OCI-LY3 (cell line): ENCODE data around the gene PADI3.

Source experiments
- H2AFZ ChIP-seq: fragments of 200-600, 300-600 bp; shearing (Covaris generic); 2 replicates; pipeline ENCODE4 v1.6.0; 2014; ENCODE audit warnings: antibody characterized with exemption, low read depth, low read length
- H3K27ac ChIP-seq: fragments of 200-600, 300-600 bp; sonication (generic); 2 replicates; pipeline ENCODE4 v1.5.1; 2014; ENCODE audit warnings: mild to moderate bottlenecking, low read length, moderate library complexity, mixed read lengths
- H3K27me3 ChIP-seq: fragments of 200-600, 300-600 bp; sonication (generic); 2 replicates; pipeline ENCODE4 v1.6.1; 2014; ENCODE audit warnings: low read depth, low read length, mixed read lengths
- H3K36me3 ChIP-seq: fragments of 200-600, 300-600 bp; sonication (generic); replicated peaks from 2 replicates; pipeline ENCODE3; 2014; ENCODE audit warnings: low read depth, low read length, mixed read lengths
- H3K4me1 ChIP-seq: fragments of 300-600, 200-600 bp; sonication (generic); 2 replicates; pipeline ENCODE4 v1.6.1; 2014; ENCODE audit warnings: low read length, mixed read lengths
- H3K4me2 ChIP-seq: fragments of 200-600, 300-600 bp; sonication (generic); 2 replicates; pipeline ENCODE4 v1.6.1; 2014; ENCODE audit warnings: low read length, mixed read lengths
- H3K4me3 ChIP-seq: fragments of 300-600, 200-600 bp; sonication (generic); 2 replicates; pipeline ENCODE4 v1.5.1; 2014; ENCODE audit warnings: antibody characterized with exemption, mild to moderate bottlenecking, low read length, moderate library complexity
- H3K79me2 ChIP-seq: fragments of 300-600, 200-600 bp; shearing (Covaris generic); 2 replicates; pipeline ENCODE4 v1.6.1; 2014; ENCODE audit warnings: mild to moderate bottlenecking, low read length, mixed read lengths
- H3K9ac ChIP-seq: fragments of 300-600, 200-600 bp; shearing (Covaris generic); 2 replicates; pipeline ENCODE4 v1.6.0; 2014; ENCODE audit warnings: mild to moderate bottlenecking, low read length, moderate library complexity
- H3K9me3 ChIP-seq: fragments of 200-600, 300-600 bp; shearing (Covaris generic); 2 replicates; pipeline ENCODE4 v1.6.1; 2014; ENCODE audit warnings: low read length, mixed read lengths; ENCODE audit not compliant: insufficient read depth
- H4K20me1 ChIP-seq: fragments of 200-600, 300-600 bp; sonication (generic); 2 replicates; pipeline ENCODE4 v1.6.1; 2016; ENCODE audit warnings: low read length, mixed read lengths; ENCODE audit not compliant: insufficient read depth
- EZH2phosphoT487 ChIP-seq: fragments of 200-600 bp; shearing (Covaris generic); IDR thresholded peaks from 2 replicates; pipeline ENCODE4 v1.6.1; 2018; ENCODE audit warnings: antibody characterized with exemption, mixed run types, low read depth
- TF ChIP-seq, protein P1 (sequence below): fragments of 200-600, 300-600 bp; sonication (generic); IDR thresholded peaks from 2 replicates; pipeline ENCODE4 v1.5.1; 2014; ENCODE audit warnings: antibody characterized with exemption, low read length, low read depth

PADI3 gene

DNA sequence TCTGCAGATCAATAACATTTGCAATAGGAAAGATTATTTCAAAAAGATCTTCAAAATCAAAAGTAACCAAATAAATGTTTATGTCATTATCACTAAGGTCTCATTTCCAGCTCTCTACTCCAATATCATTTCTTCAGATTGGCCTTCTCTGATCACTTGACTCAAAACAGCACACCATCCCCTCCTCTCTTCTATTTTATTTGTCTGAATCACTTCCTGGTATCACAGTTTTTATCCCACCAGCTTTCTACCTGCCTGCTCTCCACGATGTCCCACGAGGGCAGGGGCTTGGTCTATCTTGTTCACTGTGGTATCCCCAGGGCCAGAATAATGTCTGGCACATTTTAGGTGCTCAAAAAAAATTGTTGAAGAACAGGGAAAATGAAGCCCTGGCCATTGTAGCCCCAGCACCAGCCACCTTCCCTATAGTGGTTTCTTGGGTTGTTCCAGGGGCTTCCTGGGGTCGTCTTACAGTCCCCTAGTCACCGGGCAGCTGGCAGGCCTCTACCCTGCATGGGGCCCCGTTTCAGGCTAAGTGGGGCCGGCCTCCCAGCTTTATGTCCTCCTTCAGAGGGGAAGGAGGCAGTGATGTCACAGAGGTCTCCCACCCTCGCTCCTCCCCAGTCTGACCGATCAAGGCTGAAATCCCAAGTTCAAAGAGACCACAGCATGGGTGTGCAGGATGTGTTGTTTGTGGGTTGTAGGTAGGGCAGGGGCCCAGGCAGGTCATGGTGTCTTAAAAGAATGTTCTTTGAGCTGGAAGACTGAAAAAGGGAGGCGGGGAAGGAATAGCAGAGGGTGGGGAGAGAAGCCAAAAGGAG lies 47.5 kb upstream of the PADI3 start:
- no peak for TF ChIP-seq EZH2phosphoT487
- TF ChIP-seq, protein P1, sequence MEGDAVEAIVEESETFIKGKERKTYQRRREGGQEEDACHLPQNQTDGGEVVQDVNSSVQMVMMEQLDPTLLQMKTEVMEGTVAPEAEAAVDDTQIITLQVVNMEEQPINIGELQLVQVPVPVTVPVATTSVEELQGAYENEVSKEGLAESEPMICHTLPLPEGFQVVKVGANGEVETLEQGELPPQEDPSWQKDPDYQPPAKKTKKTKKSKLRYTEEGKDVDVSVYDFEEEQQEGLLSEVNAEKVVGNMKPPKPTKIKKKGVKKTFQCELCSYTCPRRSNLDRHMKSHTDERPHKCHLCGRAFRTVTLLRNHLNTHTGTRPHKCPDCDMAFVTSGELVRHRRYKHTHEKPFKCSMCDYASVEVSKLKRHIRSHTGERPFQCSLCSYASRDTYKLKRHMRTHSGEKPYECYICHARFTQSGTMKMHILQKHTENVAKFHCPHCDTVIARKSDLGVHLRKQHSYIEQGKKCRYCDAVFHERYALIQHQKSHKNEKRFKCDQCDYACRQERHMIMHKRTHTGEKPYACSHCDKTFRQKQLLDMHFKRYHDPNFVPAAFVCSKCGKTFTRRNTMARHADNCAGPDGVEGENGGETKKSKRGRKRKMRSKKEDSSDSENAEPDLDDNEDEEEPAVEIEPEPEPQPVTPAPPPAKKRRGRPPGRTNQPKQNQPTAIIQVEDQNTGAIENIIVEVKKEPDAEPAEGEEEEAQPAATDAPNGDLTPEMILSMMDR = no peak
- Histone ChIP-seq H3K9me3 (no peaks in the 10 kb centered on the region), H3K27me3 (no peaks in the 10 kb centered on the region), H3K9ac (no peak overlapping the region), H3K4me2 (no peak overlapping the region), H3K4me3 (no peak overlapping the region), H2AFZ (peak overlapping the region; percentile 54; the same call in 1 of the 2 replicates), H3K79me2 (no peaks in the 10 kb centered on the region), H4K20me1 (no peaks in the 10 kb centered on the region), H3K27ac (no peak overlapping the region; the same call in 1 of the 2 replicates), H3K36me3 (no peaks in the 10 kb centered on the region), H3K4me1 (peaks cover 10% of the 10 kb centered on the region)

DNA sequence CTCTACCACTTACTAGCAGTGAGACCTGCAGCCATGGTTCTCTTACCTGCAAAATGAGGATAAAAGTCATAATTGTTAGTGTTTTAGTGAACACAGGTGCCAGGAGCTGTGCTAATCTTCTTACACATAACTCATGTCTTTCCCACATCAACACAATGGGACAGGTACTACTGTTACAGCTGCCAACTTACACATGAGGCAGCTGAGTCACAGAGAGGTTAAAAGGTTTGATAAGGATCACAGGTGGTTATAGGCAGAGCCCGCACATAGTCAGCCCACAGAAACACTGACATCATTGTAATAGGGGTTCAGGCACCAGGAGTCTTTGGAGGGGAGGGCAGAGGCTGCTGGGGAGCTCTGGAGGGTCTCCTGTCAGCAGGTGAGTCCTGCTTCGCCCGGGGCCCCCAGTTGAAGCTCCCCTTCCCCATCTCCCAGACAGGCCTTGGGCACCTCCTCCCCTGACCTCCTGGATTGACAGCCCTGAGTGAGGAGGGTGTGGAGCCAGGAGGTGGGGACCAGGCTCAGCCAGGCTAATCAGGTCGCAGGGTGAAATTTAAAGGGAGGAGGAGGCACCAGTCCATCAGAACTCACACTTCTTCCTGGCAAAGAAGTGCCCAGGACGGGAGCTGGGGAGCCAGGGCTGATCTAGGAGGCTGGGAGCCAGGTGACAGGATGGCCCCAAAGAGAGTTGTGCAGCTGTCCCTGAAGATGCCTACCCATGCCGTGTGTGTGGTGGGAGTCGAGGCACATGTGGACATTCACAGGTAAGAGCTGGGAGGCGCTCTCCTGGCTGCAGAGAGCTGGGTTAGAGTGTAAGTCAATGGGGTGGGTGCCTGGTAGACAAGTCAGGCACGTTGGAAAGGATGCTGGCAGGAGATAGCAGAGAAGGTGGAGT lies 44.1 kb upstream of the PADI3 start, which contains the start of gene PADI1:
PADI1 (plus strand) TSS at position 583 of the 895 bp plus-strand sequence; CDS start at position 673, 90 bp downstream.
- no peak within 1 kb of the TSS for H3K4me2 ChIP-seq
- H2AFZ ChIP-seq = no peak within 1 kb of the TSS
- H3K27me3 ChIP-seq = no peaks in the 10 kb centered on the region
- TF ChIP-seq, protein P1 = no peak
- TF ChIP-seq EZH2phosphoT487 = no peak
- peaks cover 32% of the 10 kb centered on the region for H3K4me1 ChIP-seq
- no peaks in the 10 kb centered on the region for H3K36me3 ChIP-seq
- no peak within 1 kb of the TSS for H3K27ac ChIP-seq
- no peaks in the 10 kb centered on the region for H3K79me2 ChIP-seq
- H3K4me3 ChIP-seq = no peak within 1 kb of the TSS
- no peaks in the 10 kb centered on the region for H4K20me1 ChIP-seq
- H3K9me3 ChIP-seq = no peaks in the 10 kb centered on the region
- no peak within 1 kb of the TSS for H3K9ac ChIP-seq

DNA sequence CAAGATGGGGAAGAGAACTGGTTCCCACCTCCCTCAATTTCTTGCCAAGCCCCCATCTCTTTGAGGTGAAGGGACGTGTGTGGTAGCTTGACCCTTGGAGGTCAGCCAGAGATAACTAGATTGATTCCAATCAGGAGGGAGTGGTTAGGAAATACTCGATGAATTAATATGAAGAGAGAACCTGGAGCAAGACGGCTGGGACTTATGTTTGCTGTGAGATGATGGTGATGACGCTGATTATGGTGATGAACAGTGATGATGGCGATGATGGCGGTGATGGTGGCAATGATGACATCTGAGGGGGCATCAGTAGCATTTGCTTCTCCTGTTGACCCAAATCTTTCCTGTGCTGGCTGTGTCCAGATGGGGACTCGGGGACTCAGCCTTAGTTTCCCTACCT lies 43.2 kb upstream of the PADI3 start:
- Histone ChIP-seq H3K79me2 (no peaks in the 10 kb centered on the region), H3K4me1 (peaks cover 30% of the 10 kb centered on the region), H3K9me3 (no peaks in the 10 kb centered on the region), H4K20me1 (no peaks in the 10 kb centered on the region), H3K36me3 (no peaks in the 10 kb centered on the region), H3K4me3 (no peak overlapping the region), H3K9ac (no peak overlapping the region), H3K27me3 (no peaks in the 10 kb centered on the region), H2AFZ (no peak overlapping the region), H3K27ac (no peak overlapping the region), H3K4me2 (no peak overlapping the region)
- TF ChIP-seq EZH2phosphoT487 = no peak
- TF ChIP-seq, protein P1 = no peak

- no peaks in the 10 kb centered on the region for H3K9me3 ChIP-seq
- peaks cover 24% of the 10 kb centered on the region for H3K4me1 ChIP-seq
- H3K4me3 ChIP-seq = no peak overlapping the region
- no peak overlapping the region for H2AFZ ChIP-seq
- no peak for TF ChIP-seq EZH2phosphoT487
- TF ChIP-seq, protein P1 = no peak
- H3K4me2 ChIP-seq = no peak overlapping the region
- H3K36me3 ChIP-seq = no peaks in the 10 kb centered on the region
- no peaks in the 10 kb centered on the region for H3K79me2 ChIP-seq
- no peak overlapping the region for H3K9ac ChIP-seq
- no peak overlapping the region for H3K27ac ChIP-seq
- H4K20me1 ChIP-seq = no peaks in the 10 kb centered on the region
- H3K27me3 ChIP-seq = no peaks in the 10 kb centered on the region
These were observed 42.7 kb upstream of the PADI3 start for GRCh38 chr1:17206196-17206595.
